Endothelial cell of umbilical vein (primary cell): ENCODE measurements around the gene CT45A8. TPM values are rescaled to one million over a fixed set of nuclear protein-coding genes. Genes with fewer than 3 reads are reported as not detected.
"Not testable (repeated sequence)": the region's sequence is repeated elsewhere in the genome, so short reads cannot be mapped to it uniquely, and the experiment has no call there.

ENCODE experiments used
- Bru-seq: library from RNA; stranded (reverse); fragments of 400-500 nt; gene quantifications from one replicate; lab custom pipeline; 2021; lab: Mats Ljungman, UMichigan
- BruChase-seq, 2 experiments: library from RNA; stranded (reverse); fragments of 400-500 nt; gene quantifications; one replicate each; lab custom pipeline; 2021; lab: Mats Ljungman, UMichigan
- BruUV-seq: library from RNA; stranded (reverse); fragments of 400-500 nt; replicated peaks from 2 replicates; lab custom pipeline; 2021; lab: Mats Ljungman, UMichigan
- CTCF ChIA-PET: fragments of 300-600, 350-600 bp; sonication (Branson Sonifier 250); formaldehyde crosslinking; loops from one replicate; lab custom pipeline; 2021; ENCODE audit warnings: antibody characterized with exemption, inconsistent platforms; lab: Charles Lee
- POLR2A ChIA-PET: fragments of 300-600, 350-600 bp; sonication (Branson Sonifier 250); formaldehyde crosslinking; loops from one replicate; lab custom pipeline; 2021; ENCODE audit warnings: antibody characterized with exemption, inconsistent platforms; lab: Charles Lee
- DNase-seq: peaks from one replicate; pipeline ENCODE4 v3.0.0-alpha.2; 2011; ENCODE audit warnings: low read depth, low spot score
- FAIRE-seq: peaks from 2 replicates; lab custom pipeline; 2011; peaks lifted over from hg19 to GRCh38; lab: Jason Lieb, UNC
- H2AFZ ChIP-seq: 2 replicates; pipeline ENCODE4 v1.6.0; 2012; ENCODE audit warnings: low read depth, low read length, control low read depth, inconsistent platforms
- H3K27ac ChIP-seq: 2 replicates; pipeline ENCODE4 v1.5.1; 2011; ENCODE audit warnings: low read depth, mild to moderate bottlenecking, control low read depth, low read length, moderate library complexity; ENCODE audit not compliant: insufficient read depth
- H3K27me3 ChIP-seq, 2 experiments: 2 replicates each; pipeline versions ENCODE4 v1.6.0 to v1.6.1; 2011; ENCODE audit warnings: low read length in 2 of 2, mixed read lengths in 1 of 2; ENCODE audit not compliant: control insufficient read depth in 2 of 2, insufficient read depth in 2 of 2
- H3K36me3 ChIP-seq, 2 experiments: 2 replicates in 1 of 2; 3 replicates in 1 of 2; pipeline ENCODE4 v1.5.1; 2011; ENCODE audit warnings: low read length in 2 of 2, mild to moderate bottlenecking in 1 of 2, moderate library complexity in 1 of 2; ENCODE audit not compliant: control insufficient read depth in 2 of 2, insufficient read depth in 2 of 2; ENCODE audit errors: extremely low read depth in 1 of 2
- H3K4me1 ChIP-seq: 3 replicates; pipeline ENCODE4 v1.5.1; 2011; ENCODE audit warnings: mild to moderate bottlenecking, low read length; ENCODE audit not compliant: control insufficient read depth, insufficient read depth; ENCODE audit errors: extremely low read depth
- H3K4me2 ChIP-seq: 2 replicates; pipeline ENCODE4 v1.6.1; 2011; ENCODE audit warnings: low read length, control low read depth, mixed read lengths; ENCODE audit not compliant: insufficient read depth
- H3K4me3 ChIP-seq, 3 experiments: fragments of 200-600 bp in 1 of 3; sonication (generic), shearing (Covaris generic) in 1 of 3; replicated peaks in 1 of 3; 2 replicates each; pipeline ENCODE4 v1.5.1; 2011 to 2016; ENCODE audit warnings: control low read depth in 3 of 3, low read length in 3 of 3, mild to moderate bottlenecking in 2 of 3, inconsistent platforms in 1 of 3, low read depth in 1 of 3, moderate library complexity in 1 of 3; ENCODE audit not compliant: insufficient read depth in 1 of 3
- H3K79me2 ChIP-seq: 2 replicates; pipeline ENCODE4 v1.6.0; 2012; ENCODE audit warnings: low read length, inconsistent platforms; ENCODE audit not compliant: control insufficient read depth, insufficient read depth
- H3K9ac ChIP-seq: replicated peaks from 2 replicates; pipeline ENCODE3; 2011; ENCODE audit warnings: low read length, control low read depth; ENCODE audit not compliant: insufficient read depth; ENCODE audit errors: extremely low read depth
- H3K9me1 ChIP-seq: replicated peaks from 3 replicates; pipeline ENCODE4 v1.6.0; 2011; ENCODE audit warnings: mild to moderate bottlenecking, low read length; ENCODE audit not compliant: control insufficient read depth, insufficient read depth; ENCODE audit errors: extremely low read depth
- H3K9me3 ChIP-seq: replicated peaks from 2 replicates; pipeline ENCODE4 v1.5.1; 2012; ENCODE audit warnings: low read length, inconsistent platforms; ENCODE audit not compliant: control insufficient read depth, insufficient read depth
- H4K20me1 ChIP-seq: replicated peaks from 2 replicates; pipeline ENCODE3; 2011; ENCODE audit warnings: mild to moderate bottlenecking, low read length; ENCODE audit not compliant: control insufficient read depth, insufficient read depth; ENCODE audit errors: extremely low read depth
- CTCF ChIP-seq, 2 donors: IDR thresholded peaks; 1 replicate in 1 of 2; 2 replicates in 1 of 2; pipeline ENCODE4 v1.5.1; 2011; ENCODE audit warnings: low read length in 2 of 2, mild to moderate bottlenecking in 2 of 2, moderate library complexity in 2 of 2, control low read depth in 1 of 2, inconsistent platforms in 1 of 2, low read depth in 1 of 2; ENCODE audit not compliant: insufficient read depth in 1 of 2; ENCODE audit errors: extremely low read depth in 1 of 2
- EZH2 ChIP-seq: IDR thresholded peaks from 2 replicates; pipeline ENCODE4 v1.6.1; 2012; ENCODE audit warnings: borderline replicate concordance, low read depth, mild to moderate bottlenecking, moderate library complexity, low read length, inconsistent platforms; ENCODE audit not compliant: severe bottlenecking
- FOS ChIP-seq: IDR thresholded peaks from 2 replicates; pipeline ENCODE4 v1.6.1; 2011; ENCODE audit warnings: mild to moderate bottlenecking, low read length, moderate library complexity, borderline replicate concordance; ENCODE audit not compliant: insufficient read depth
- GATA2 ChIP-seq: IDR thresholded peaks from 2 replicates; pipeline ENCODE4 v1.7.0; 2011; ENCODE audit warnings: low read depth, mild to moderate bottlenecking, moderate library complexity, mixed read lengths, low read length; ENCODE audit not compliant: insufficient read length, insufficient read depth
- JUN ChIP-seq: IDR thresholded peaks from 2 replicates; pipeline ENCODE4 v1.6.1; 2011; ENCODE audit warnings: borderline replicate concordance, low read depth; ENCODE audit not compliant: insufficient read length, insufficient read depth
- MYC ChIP-seq: IDR thresholded peaks from one replicate; pipeline ENCODE4 v1.6.1; 2011; ENCODE audit warnings: mild to moderate bottlenecking, low read depth, low read length
- POLR2A ChIP-seq: IDR thresholded peaks from 2 replicates; pipeline ENCODE4 v1.6.1; 2012; ENCODE audit warnings: low read depth, mild to moderate bottlenecking, control low read depth, low read length
- POLR2AphosphoS5 ChIP-seq: IDR thresholded peaks from 2 replicates; pipeline ENCODE4 v1.6.1; 2012; ENCODE audit warnings: low read depth, mild to moderate bottlenecking, control low read depth, low read length, moderate library complexity; ENCODE audit not compliant: insufficient read depth
- dilution Hi-C: fragments of 300-500 bp; cut with MboI; formaldehyde crosslinking; loops from one replicate; pipeline ENCODE4 v1.15.0; 2019; ENCODE audit warnings: low sequenced_read_pairs; ENCODE audit not compliant: extremely low pct_ligation_motif_present
- intact Hi-C: fragments of 100-400 bp; cut with micrococcal nuclease; formaldehyde crosslinking; loops from one replicate; pipeline ENCODE4 v1.10.0; 2022
- long read RNA-seq: library from polyadenylated mRNA; stranded (forward); transcript quantifications from one replicate; pipeline ENCODE4 v2.0.0, GENCODE V29; 2021
- polyA minus RNA-seq, 3 experiments: library from RNA; depleted of rRNA, polyadenylated mRNA; stranded (reverse); fragments of >200 nt; gene quantifications; 1 replicate in 1 of 3; 2 replicates in 2 of 3; pipeline ENCODE4 v1.2.3, GENCODE V29; 2011
- polyA plus RNA-seq, 4 experiments: library from polyadenylated mRNA; depleted of rRNA in 3 of 4; stranded (reverse) in 3 of 4; unstranded in 1 of 4; fragments of >200 nt; gene quantifications; 2 replicates each; pipeline versions ENCODE4 v1.2.1 to v1.2.3, GENCODE V29; 2011 to 2012; ENCODE audit warnings: missing spikeins in 1 of 4
- total RNA-seq: library from RNA; stranded (reverse); gene quantifications from 2 replicates; pipeline ENCODE4 v1.2.3, GENCODE V29; 2021
- TF ChIP-seq, protein P1 (sequence below): IDR thresholded peaks from 2 replicates; pipeline ENCODE4 v1.6.1; 2011; ENCODE audit not compliant: insufficient read depth, insufficient read length

Gene CT45A8
- total RNA-seq (not detected in 2 replicates), polyA plus RNA-seq (not detected in 2 replicates), polyA minus RNA-seq (not detected in 2 replicates), Bru-seq, nascent RNA (not detected), BruChase-seq, experiment 1, labeled RNA remaining after a 6-hour chase (not detected), BruChase-seq, experiment 2, labeled RNA remaining after a 2-hour chase (not detected)
- not detected in 2 replicates for polyA plus RNA-seq (2011; cell fraction: cytosol; rRNA removed)
- polyA plus RNA-seq (2011; cell fraction: nucleus; rRNA removed): not detected in 2 replicates
- polyA plus RNA-seq (2012): not detected in 2 replicates
- polyA minus RNA-seq (2011; cell fraction: cytosol; rRNA and poly(A)+ RNA removed): not detected
- polyA minus RNA-seq (2011; cell fraction: nucleus; rRNA and poly(A)+ RNA removed): not detected in 2 replicates
- long read RNA-seq: 0 reads

- H3K4me1 ChIP-seq, H3K9ac ChIP-seq, H4K20me1 ChIP-seq, H3K27ac ChIP-seq, H3K9me3 ChIP-seq, H3K79me2 ChIP-seq, CTCF ChIA-PET, FAIRE-seq, intact Hi-C loops, BruUV-seq, dilution Hi-C loops, H3K4me3 ChIP-seq, H2AFZ ChIP-seq, H3K4me2 ChIP-seq, H3K9me1 ChIP-seq, H3K27me3 ChIP-seq, H3K36me3 ChIP-seq, POLR2A ChIA-PET, DNase-seq: not testable (repeated sequence)
Measured at GRCh38 chrX:135854438-135854837, at the start of gene CT45A8. CT45A8 (minus strand) TSS chrX:135854538; CDS start chrX:135850783, 3,755 bp downstream.

GRCh38 chrX:135893294-135893817, 39.0 kb upstream of the CT45A8 start, which contains the start of the genes CT45A10 and SAGE1:
CT45A10 (minus strand) TSS chrX:135893444; CDS start chrX:135885344, 8,100 bp downstream.
SAGE1 (plus strand) TSS chrX:135893716; CDS start chrX:135896243, 2,527 bp downstream.
- Histone ChIP-seq H2AFZ (no peak within 1 kb of the TSS), H3K4me1 (no peaks in the 10 kb centered on the region), H3K4me3 (no peak within 1 kb of the TSS), H3K9me3 (no peaks in the 10 kb centered on the region), H3K9ac (no peak within 1 kb of the TSS), H3K9me1 (no peaks in the 10 kb centered on the region), H3K27me3 (no peaks in the 10 kb centered on the region), H3K79me2 (no peaks in the 10 kb centered on the region), H3K4me2 (no peak within 1 kb of the TSS), H3K36me3 (no peaks in the 10 kb centered on the region), H4K20me1 (no peaks in the 10 kb centered on the region), H3K27ac (no peak within 1 kb of the TSS)
- BruUV-seq: no TSS peak
- DNase-seq: no peak
- FAIRE-seq: no peak
- POLR2A ChIA-PET: no interaction called here
- TF ChIP-seq JUN (no peak), FOS (no peak), EZH2 (no peak), MYC (no peak), POLR2A (no peak), POLR2AphosphoS5 (no peak), GATA2 (no peak), CTCF (IDR thresholded peaks at IDR 0.05; ENCODE audit: extremely low read depth in 1 of 2, insufficient read depth in 1 of 2, low read depth in 1 of 2, low read length in 2 of 2) (no peak)
- TF ChIP-seq, protein P1, sequence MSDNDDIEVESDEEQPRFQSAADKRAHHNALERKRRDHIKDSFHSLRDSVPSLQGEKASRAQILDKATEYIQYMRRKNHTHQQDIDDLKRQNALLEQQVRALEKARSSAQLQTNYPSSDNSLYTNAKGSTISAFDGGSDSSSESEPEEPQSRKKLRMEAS: no peak
- CTCF ChIA-PET: no interaction called here
- dilution Hi-C loops (no loop called here), intact Hi-C loops (no loop called here)
